Endothelial cell (in vitro differentiated cells): ENCODE measurements around the gene ZNF496. TPM values are rescaled to one million over a fixed set of nuclear protein-coding genes. Genes with fewer than 3 reads are reported as not detected.

Experiments used
- DNase-seq: peaks from one replicate; pipeline ENCODE4 v3.0.0; 2021; ENCODE audit warnings: low spot score
- H3K27ac Mint-ChIP-seq: one replicate; pipeline ENCODE4 v1.8.0; 2021; ENCODE audit warnings: mixed read lengths, inconsistent platforms; ENCODE audit not compliant: unreplicated experiment
- H3K27me3 Mint-ChIP-seq: one replicate; pipeline ENCODE4 v1.8.0; 2021; ENCODE audit warnings: mild to moderate bottlenecking, moderate library complexity, mixed read lengths, inconsistent platforms; ENCODE audit not compliant: unreplicated experiment
- H3K36me3 Mint-ChIP-seq: one replicate; pipeline ENCODE4 v1.8.0; 2021; ENCODE audit warnings: mild to moderate bottlenecking, low read depth, mixed read lengths, inconsistent platforms; ENCODE audit not compliant: unreplicated experiment
- H3K4me1 Mint-ChIP-seq: one replicate; pipeline ENCODE4 v1.8.0; 2021; ENCODE audit warnings: mild to moderate bottlenecking, mixed read lengths, inconsistent platforms; ENCODE audit not compliant: unreplicated experiment
- H3K4me3 Mint-ChIP-seq: one replicate; pipeline ENCODE4 v1.8.0; 2021; ENCODE audit warnings: mild to moderate bottlenecking, mixed read lengths, inconsistent platforms; ENCODE audit not compliant: unreplicated experiment
- H3K9me3 Mint-ChIP-seq: one replicate; pipeline ENCODE4 v1.8.0; 2021; ENCODE audit warnings: mixed read lengths, inconsistent platforms; ENCODE audit not compliant: unreplicated experiment
- CTCF ChIP-seq: fragments of 200-600 bp; sonication (generic); IDR thresholded peaks from one replicate; pipeline ENCODE4 v1.5.0; 2021; ENCODE audit warnings: antibody characterized with exemption; ENCODE audit not compliant: unreplicated experiment
- total RNA-seq: library from RNA; stranded (reverse); fragmentation: NEBNext Ultra II Directional; extraction: Animal tissue kit (Norgen Biotek cat#: 25700); gene quantifications from one replicate; pipeline ENCODE4 v1.2.1, GENCODE V29; 2021; ENCODE audit not compliant: unreplicated experiment

ZNF496 gene
- total RNA-seq, 1 donor from 2014 or later = 76.5 TPM

- Mint-ChIP-seq H3K9me3 (no peaks in the 10 kb centered on the region), H3K4me1 (no peaks in the 10 kb centered on the region), H3K27me3 (peaks cover 5% of the 10 kb centered on the region), H3K36me3 (peaks cover 6% of the 10 kb centered on the region), H3K27ac (no peak overlapping the region), H3K4me3 (no peak overlapping the region)
- no peak for TF ChIP-seq CTCF
- DNase-seq = no peak
Measured at GRCh38 chr1:247347477-247348222, 16.0 kb upstream of the ZNF496 start.

GRCh38 chr1:247345881-247346280, 14.2 kb upstream of the ZNF496 start:
- Mint-ChIP-seq H3K27ac (no peak overlapping the region), H3K9me3 (no peaks in the 10 kb centered on the region), H3K36me3 (peaks cover 10% of the 10 kb centered on the region), H3K27me3 (peaks cover 7% of the 10 kb centered on the region), H3K4me3 (no peak overlapping the region), H3K4me1 (no peaks in the 10 kb centered on the region)
- DNase-seq = no peak
- TF ChIP-seq CTCF = no peak

- peaks cover 21% of the 10 kb centered on the region for H3K36me3 Mint-ChIP-seq
- no peak for TF ChIP-seq CTCF
- H3K27ac Mint-ChIP-seq = no peak overlapping the region
Measured at GRCh38 chr1:247343801-247344200, 12.1 kb upstream of the ZNF496 start.

GRCh38 chr1:247338723-247339275, 7.1 kb upstream of the ZNF496 start:
- TF ChIP-seq CTCF = no peak
- peaks cover 32% of the 10 kb centered on the region for H3K4me1 Mint-ChIP-seq
- no peak overlapping the region for H3K4me3 Mint-ChIP-seq
- peak overlapping the region; percentile 30 for H3K27ac Mint-ChIP-seq
- H3K27me3 Mint-ChIP-seq = peaks cover 20% of the 10 kb centered on the region
- H3K9me3 Mint-ChIP-seq = no peaks in the 10 kb centered on the region
- H3K36me3 Mint-ChIP-seq = peaks cover 40% of the 10 kb centered on the region
- DNase-seq = no peak

More at GRCh38 chr1:247343801-247344200, 12.1 kb upstream of the ZNF496 start:
- no peak overlapping the region for H3K4me3 Mint-ChIP-seq
- H3K27me3 Mint-ChIP-seq = peaks cover 7% of the 10 kb centered on the region
- no peaks in the 10 kb centered on the region for H3K4me1 Mint-ChIP-seq
- DNase-seq = no peak
- no peaks in the 10 kb centered on the region for H3K9me3 Mint-ChIP-seq

GRCh38 chr1:247337961-247338360, 6.3 kb upstream of the ZNF496 start:
- Mint-ChIP-seq H3K4me1 (peaks cover 39% of the 10 kb centered on the region), H3K9me3 (no peaks in the 10 kb centered on the region), H3K4me3 (peak overlapping the region; percentile 26), H3K27ac (no peak overlapping the region), H3K36me3 (peaks cover 40% of the 10 kb centered on the region), H3K27me3 (peaks cover 20% of the 10 kb centered on the region)
- DNase-seq = no peak
- no peak for TF ChIP-seq CTCF
